ENCODE data around the gene CENPQ.

CENPQ gene

GRCh38 chr6:49517919-49518318, 54.7 kb downstream of the CENPQ start:
- TF ChIP-seq YY1 (IDR thresholded peaks at IDR 0.05; ENCODE audit: low read depth) (no peak), RAD21 (IDR thresholded peaks at IDR 0.05; ENCODE audit: low read depth) (no peak), TAF1 (IDR thresholded peaks at IDR 0.05; ENCODE audit: low read depth) (no peak), USF1 (IDR thresholded peaks at IDR 0.05) (no peak), EGR1 (IDR thresholded peaks at IDR 0.05) (no peak), TEAD4 (IDR thresholded peaks at IDR 0.05) (no peak), TCF12 (IDR thresholded peaks at IDR 0.05; ENCODE audit: low read depth) (no peak), REST (IDR thresholded peaks at IDR 0.05; ENCODE audit: low read depth) (no peak), FOXM1 (IDR thresholded peaks at IDR 0.05; ENCODE audit: borderline replicate concordance, low read depth) (no peak), MAX (IDR thresholded peaks at IDR 0.05) (no peak), EP300 (IDR thresholded peaks at IDR 0.05; ENCODE audit: borderline replicate concordance) (no peak), CEBPB (IDR thresholded peaks at IDR 0.05) (no peak)

GRCh38 chr6:49519660-49520059, 56.5 kb downstream of the CENPQ start:
- no peak for TF ChIP-seq EGR1 (IDR thresholded peaks at IDR 0.05)
- no peak for TF ChIP-seq MAX (IDR thresholded peaks at IDR 0.05)
- no peak for TF ChIP-seq EP300 (IDR thresholded peaks at IDR 0.05; ENCODE audit: borderline replicate concordance)
- no peak for TF ChIP-seq TEAD4 (IDR thresholded peaks at IDR 0.05)
- TF ChIP-seq RAD21 (IDR thresholded peaks at IDR 0.05; ENCODE audit: low read depth): no peak
- TF ChIP-seq CEBPB (IDR thresholded peaks at IDR 0.05): no peak
- TF ChIP-seq FOXM1 (IDR thresholded peaks at IDR 0.05; ENCODE audit: borderline replicate concordance, low read depth): no peak
- no peak for TF ChIP-seq REST (IDR thresholded peaks at IDR 0.05; ENCODE audit: low read depth)

- TF ChIP-seq NFIC (IDR thresholded peaks at IDR 0.05) (no peak), MAX (IDR thresholded peaks at IDR 0.05) (no peak), TCF12 (IDR thresholded peaks at IDR 0.05; ENCODE audit: low read depth) (no peak), ZBTB7A (IDR thresholded peaks at IDR 0.05; ENCODE audit: low read depth) (no peak), FOXM1 (IDR thresholded peaks at IDR 0.05; ENCODE audit: borderline replicate concordance, low read depth) (no peak), REST (IDR thresholded peaks at IDR 0.05; ENCODE audit: low read depth) (no peak), CREB1 (IDR thresholded peaks at IDR 0.05; ENCODE audit: low read depth) (no peak)
Measured at GRCh38 chr6:49522710-49523593, 59.8 kb downstream of the CENPQ start.

- no peak for TF ChIP-seq FOXM1 (IDR thresholded peaks at IDR 0.05; ENCODE audit: borderline replicate concordance, low read depth)
- no peak for TF ChIP-seq CREB1 (IDR thresholded peaks at IDR 0.05; ENCODE audit: low read depth)
- no peak for TF ChIP-seq TEAD4 (IDR thresholded peaks at IDR 0.05)
- TF ChIP-seq REST (IDR thresholded peaks at IDR 0.05; ENCODE audit: low read depth): no peak
- TF ChIP-seq TAF1 (IDR thresholded peaks at IDR 0.05; ENCODE audit: low read depth): no peak
- no peak for TF ChIP-seq NFIC (IDR thresholded peaks at IDR 0.05)
- no peak for TF ChIP-seq USF1 (IDR thresholded peaks at IDR 0.05)
- no peak for TF ChIP-seq ZBTB7A (IDR thresholded peaks at IDR 0.05; ENCODE audit: low read depth)
- no peak for TF ChIP-seq RAD21 (IDR thresholded peaks at IDR 0.05; ENCODE audit: low read depth)
- no peak for TF ChIP-seq EGR1 (IDR thresholded peaks at IDR 0.05)
- TF ChIP-seq TCF12 (IDR thresholded peaks at IDR 0.05; ENCODE audit: low read depth): no peak
Measured at GRCh38 chr6:49523901-49524300, 60.7 kb downstream of the CENPQ start.
